Tongue (tissue), 2 donors: Measurements from ENCODE around the gene COL8A2. TPM values are rescaled to one million over a fixed set of nuclear protein-coding genes. Genes with fewer than 3 reads are reported as not detected.

Experiments used
- DNase-seq: peaks from one replicate; pipeline ENCODE4 v3.0.0-alpha.2; 2015
- total RNA-seq: library from RNA; depleted of rRNA; stranded (reverse); fragments of >200 nt; gene quantifications from one replicate; pipeline ENCODE4 v1.2.3, GENCODE V29; 2014

The COL8A2 gene
- total RNA-seq, 1 donor from 2014 or later = 39.8 TPM

- peak; percentile 36 for DNase-seq
These were observed 10.3 kb upstream of the COL8A2 start for GRCh38 chr1:36135330-36135667.

- DNase-seq = peak; percentile 83
These were observed 9.7 kb upstream of the COL8A2 start for GRCh38 chr1:36134505-36135329.

- DNase-seq = no peak
These were observed 9.0 kb upstream of the COL8A2 start for GRCh38 chr1:36134031-36134430.

DNA sequence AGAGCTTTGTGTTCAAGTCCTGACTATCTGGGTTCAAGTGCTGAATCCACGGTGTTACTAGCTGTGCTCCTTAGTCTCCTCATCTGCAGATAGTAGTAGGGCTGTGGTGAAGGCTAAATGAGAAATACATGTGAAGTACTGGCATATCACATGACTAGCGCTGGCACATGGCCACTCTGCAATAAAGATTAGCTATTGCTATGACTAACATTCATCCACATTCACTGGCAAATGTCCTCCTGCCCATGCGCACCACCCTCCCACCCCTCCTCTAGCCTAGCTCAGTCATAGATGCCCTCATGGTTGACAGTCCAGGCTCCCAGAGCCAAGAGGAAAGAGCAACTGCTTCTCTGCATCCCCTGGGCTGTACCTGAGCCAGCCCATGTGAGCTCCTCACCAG is 8.5 kb upstream of the COL8A2 start:
- no peak for DNase-seq

GRCh38 chr1:36132029-36132428 is 7.0 kb upstream of the COL8A2 start:
- DNase-seq = no peak

DNA sequence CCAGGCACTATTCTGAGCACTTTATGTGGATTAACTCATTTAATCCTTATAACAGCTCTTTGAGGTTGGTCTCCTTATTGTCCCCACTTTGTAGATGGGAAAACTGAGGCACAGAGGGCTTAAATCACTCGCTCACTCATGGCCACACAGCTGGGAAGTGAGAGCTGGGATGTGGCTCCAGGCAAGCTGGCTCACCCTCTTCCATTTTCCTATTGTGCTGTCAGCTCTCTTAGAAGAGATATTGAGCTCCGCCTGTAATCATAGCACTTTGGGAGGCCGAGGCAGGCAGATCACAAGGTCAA is 3.8 kb upstream of the COL8A2 start:
- no peak for DNase-seq

- DNase-seq = no peak
These were observed 3.3 kb upstream of the COL8A2 start for GRCh38 chr1:36128126-36128904.

DNA sequence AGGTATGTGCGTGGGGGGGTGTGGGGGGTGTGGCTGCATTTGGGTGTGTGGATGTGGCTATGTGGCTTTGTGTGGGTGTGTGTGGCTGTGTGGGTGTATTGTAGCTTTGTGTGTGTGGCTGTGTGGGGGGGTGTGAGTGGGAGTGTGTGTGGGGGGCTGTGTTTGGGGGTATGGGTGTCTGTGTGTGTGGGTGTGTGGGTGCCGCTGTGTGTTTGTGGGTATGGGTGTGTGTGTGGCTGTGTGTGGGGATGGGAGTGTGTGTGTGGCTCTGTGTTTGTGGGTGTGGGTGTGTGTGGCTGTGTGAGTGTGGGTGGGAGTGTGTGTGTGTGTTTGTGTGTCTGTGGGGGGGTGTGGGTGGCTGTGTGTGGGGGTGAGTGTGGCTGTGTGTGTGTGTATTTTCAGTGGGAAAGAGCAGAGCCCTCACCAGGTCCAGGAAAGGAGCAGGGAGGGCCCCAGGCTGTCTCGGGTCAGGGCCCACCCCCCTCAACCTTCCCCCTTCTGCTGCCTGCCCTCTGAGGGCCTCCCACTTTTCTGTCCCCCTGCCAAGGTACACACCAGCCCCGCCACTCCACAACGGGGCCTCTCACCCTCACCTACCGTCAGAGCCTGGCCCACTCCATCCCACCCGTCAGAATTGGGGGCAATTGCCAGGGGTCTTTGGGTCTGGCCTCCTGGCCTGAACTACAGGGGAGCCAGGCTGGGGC is 1.9 kb upstream of the COL8A2 start:
- DNase-seq = no peak

DNA sequence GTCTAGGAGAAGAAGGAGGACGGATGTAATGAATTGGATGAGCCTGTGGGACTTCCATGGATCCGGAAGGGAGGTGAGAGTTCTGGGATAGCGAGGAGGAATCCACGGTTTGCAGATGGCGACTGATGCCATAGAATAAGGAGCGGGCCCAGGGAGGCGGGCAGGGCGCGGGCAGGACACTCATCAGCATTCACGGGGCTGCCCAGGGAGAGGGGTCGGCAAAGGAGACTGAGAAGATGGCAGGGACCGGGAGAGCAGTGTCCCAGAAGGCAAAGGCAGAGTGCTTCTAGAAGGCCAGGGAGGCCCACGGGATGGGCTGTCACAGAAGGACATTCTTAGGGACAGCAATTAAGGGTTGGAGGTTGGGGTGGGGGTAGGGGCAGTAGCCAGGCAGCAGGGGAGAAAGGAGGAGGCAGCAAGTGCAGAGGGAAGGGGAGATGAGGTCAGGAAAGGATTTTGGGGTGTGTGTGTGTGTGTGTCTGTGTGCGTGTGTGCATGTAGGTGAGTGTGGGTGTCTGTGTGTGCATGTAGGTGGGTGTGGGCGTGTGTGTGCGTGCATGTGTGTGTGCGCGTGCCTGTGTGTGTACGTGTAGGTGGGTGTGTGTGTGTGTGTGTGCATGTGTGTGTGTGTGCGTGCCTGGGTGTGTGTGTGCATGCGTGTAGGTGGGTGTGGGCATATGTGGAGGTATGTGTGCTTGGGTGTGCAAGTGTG is 1.1 kb upstream of the COL8A2 start:
- no peak for DNase-seq

GRCh38 chr1:36124404-36125128 is 456 bp downstream of the COL8A2 start:
- DNase-seq = no peak

GRCh38 chr1:36123356-36123755 is 1.7 kb downstream of the COL8A2 start:
- peak; percentile 57 for DNase-seq

GRCh38 chr1:36122062-36123030 is 2.7 kb downstream of the COL8A2 start:
- DNase-seq = no peak

DNA sequence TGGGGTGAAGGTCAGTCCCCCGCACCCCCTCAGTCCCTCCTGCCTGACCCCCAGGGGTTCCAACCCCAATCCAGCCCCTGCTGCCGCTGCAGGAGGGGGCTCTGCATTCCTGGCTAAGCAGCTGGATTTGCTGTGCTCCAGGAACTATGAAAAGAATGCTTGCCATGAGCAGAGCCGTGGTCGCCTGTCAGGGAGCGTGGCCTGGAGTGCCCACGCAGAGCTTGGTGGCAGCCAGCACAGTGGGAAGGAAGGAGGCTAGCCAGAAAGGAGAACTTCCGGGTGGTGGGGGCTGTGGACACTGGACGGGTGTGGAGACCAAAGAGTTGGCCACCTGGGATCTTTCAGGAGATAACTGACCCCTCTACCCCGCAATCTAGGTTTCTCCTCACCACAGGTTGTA is 5.6 kb downstream of the COL8A2 start:
- DNase-seq = no peak

DNA sequence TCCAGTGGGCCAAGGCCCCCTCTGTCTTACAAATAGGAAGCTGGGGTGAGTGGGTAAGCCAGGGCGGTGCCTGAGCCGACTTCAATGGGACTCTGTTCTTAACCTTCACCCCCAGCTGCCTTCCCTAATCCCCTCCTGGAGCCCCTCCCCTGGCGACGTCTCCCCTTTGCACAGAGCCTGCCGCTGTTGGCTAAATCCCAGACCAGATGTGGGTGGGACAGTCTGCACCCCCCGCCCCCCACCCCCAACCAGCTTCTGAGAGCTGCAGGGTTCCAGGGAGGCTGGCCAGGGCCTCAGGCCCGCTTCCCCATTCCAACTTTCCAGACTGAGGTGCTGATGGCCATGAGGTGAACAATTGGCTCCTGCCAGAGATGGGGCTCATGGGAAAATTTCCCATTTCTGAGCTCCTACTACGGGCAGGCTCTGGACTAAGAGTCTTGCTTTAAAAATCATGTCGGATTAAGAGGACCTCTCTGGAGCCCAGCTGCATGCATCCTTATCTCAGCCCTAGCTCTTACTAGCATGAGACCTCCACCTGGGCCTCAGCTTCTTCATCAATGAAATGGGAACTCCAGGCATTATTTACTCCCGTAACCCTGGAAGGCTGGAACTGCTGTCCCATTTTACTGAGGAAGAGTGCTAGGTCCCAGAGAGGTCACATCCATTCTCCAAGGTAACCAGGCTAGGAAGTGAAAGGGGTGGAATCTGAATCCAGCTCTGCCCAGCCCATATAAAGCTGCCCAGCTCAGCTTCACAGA is 6.4 kb downstream of the COL8A2 start:
- DNase-seq = no peak

DNA sequence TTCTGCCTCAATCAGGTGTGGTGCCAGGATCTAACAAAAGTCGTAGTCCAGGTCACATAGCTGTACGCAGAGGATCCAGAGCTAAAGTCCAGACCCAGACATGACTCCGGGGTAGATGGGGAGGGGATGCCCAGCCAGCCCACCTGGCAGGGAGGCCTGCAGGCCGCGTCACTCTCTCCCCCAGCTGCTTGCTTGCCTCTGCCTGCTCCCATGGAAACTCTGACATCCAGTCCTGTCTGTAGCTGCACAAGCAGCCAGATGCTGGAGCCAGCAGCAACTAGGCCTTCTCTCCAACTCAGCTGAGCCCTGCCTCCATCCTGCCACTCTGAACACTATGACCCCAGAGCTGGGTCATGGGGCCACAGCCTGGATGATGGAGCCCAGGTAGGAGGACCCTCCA is 8.1 kb downstream of the COL8A2 start:
- DNase-seq = peak; percentile 76

GRCh38 chr1:36115931-36116330 is 9.1 kb downstream of the COL8A2 start:
- no peak for DNase-seq

DNA sequence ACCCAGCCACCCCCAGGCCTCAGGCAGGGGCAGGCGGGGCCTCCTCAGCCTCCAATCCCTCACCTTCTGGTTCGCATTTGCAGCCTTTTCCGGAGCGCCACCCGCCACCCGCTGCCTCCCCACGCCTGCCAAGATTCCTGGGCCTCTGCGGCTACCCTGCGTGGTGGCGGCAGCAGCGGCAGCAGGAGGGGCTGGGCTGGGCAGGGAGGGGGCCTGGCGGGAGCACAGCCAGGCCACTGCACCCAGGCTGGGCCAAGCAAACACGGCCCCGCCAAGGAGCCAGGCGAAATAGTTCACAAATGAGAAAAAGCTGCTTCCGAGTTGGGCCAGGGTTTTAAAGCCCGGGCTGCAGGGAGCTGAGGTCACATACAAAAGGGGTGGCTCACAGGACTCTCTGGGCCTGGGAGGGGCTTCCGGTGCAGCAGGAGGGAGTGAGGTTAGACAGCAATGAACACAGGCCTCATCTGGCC is 9.8 kb downstream of the COL8A2 start:
- peak; percentile 78 for DNase-seq

- no peak for DNase-seq
These were observed 10.7 kb downstream of the COL8A2 start for GRCh38 chr1:36114371-36114770.

DNA sequence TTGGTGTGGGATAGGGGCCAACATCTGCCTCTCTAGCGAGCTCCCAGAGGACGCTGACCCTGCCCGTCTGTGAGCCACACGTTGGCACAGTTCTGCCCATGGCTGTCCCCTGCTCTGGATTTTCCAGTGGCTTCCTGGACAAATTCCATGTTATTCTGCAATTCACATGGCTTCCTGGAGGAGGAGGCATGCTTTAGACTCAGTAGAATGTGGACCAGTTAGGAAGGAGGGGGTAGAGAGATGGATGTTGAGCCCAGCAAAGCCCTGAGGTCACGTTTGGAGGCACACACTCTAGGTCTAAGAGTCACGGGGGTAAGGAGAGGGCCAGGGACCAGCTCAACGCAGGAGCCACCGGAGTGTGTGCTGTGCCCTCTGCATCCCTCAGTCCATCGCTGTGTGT is 12.2 kb downstream of the COL8A2 start:
- DNase-seq = no peak

GRCh38 chr1:36111151-36111550 is 13.9 kb downstream of the COL8A2 start:
- no peak for DNase-seq
